NCI-H1694 treated with DMSO at 0.1 percent for 48 hours (cell line): Measurements from ENCODE around the gene CALCOCO1.
A peak's percentile ranks its signal among the peaks of the same experiment; 100 is the strongest.
"Not testable (repeated sequence)": the region's sequence is repeated elsewhere in the genome, so short reads cannot be mapped to it uniquely, and the experiment has no call there.

Experiments
- DNase-seq: peaks from one replicate; lab custom pipeline; 2025; lab: John Stamatoyannopoulos, UW

Gene CALCOCO1

GRCh38 chr12:53727310-53728041, at the start of gene CALCOCO1:
Gene CALCOCO1 (minus strand): TSS chr12:53727452. CDS start chr12:53725242, 2,210 bp downstream.
- DNase-seq: peak; percentile 97

- no peak for DNase-seq
Observed at GRCh38 chr12:53776872-53777271, 49.6 kb upstream of the CALCOCO1 start.

- DNase-seq: no peak
Observed at GRCh38 chr12:53775478-53776145, 48.4 kb upstream of the CALCOCO1 start.

- DNase-seq: no peak
Observed at GRCh38 chr12:53770281-53770680, 43.0 kb upstream of the CALCOCO1 start.

GRCh38 chr12:53768976-53769375, 41.7 kb upstream of the CALCOCO1 start:
- DNase-seq: peak; percentile 19

GRCh38 chr12:53766881-53767280, 39.6 kb upstream of the CALCOCO1 start:
- DNase-seq: no peak

- no peak for DNase-seq
Observed at GRCh38 chr12:53765891-53766290, 38.6 kb upstream of the CALCOCO1 start.

- no peak for DNase-seq
Observed at GRCh38 chr12:53764615-53765014, 37.4 kb upstream of the CALCOCO1 start.

GRCh38 chr12:53762793-53763192, 35.5 kb upstream of the CALCOCO1 start:
- not testable (repeated sequence) for DNase-seq

GRCh38 chr12:53761306-53761705, 34.1 kb upstream of the CALCOCO1 start:
- DNase-seq: no peak

GRCh38 chr12:53759261-53759660, 32.0 kb upstream of the CALCOCO1 start:
- DNase-seq: no peak

- no peak for DNase-seq
Observed at GRCh38 chr12:53758730-53759103, 31.5 kb upstream of the CALCOCO1 start.

GRCh38 chr12:53758081-53758729, 31.0 kb upstream of the CALCOCO1 start:
- no peak for DNase-seq

GRCh38 chr12:53757101-53757770, 30.0 kb upstream of the CALCOCO1 start:
- peak; percentile 61 for DNase-seq

GRCh38 chr12:53756300-53757100, 29.2 kb upstream of the CALCOCO1 start:
- DNase-seq: peak; percentile 17

GRCh38 chr12:53755893-53756292, 28.6 kb upstream of the CALCOCO1 start:
- DNase-seq: no peak

GRCh38 chr12:53755451-53755891, 28.2 kb upstream of the CALCOCO1 start:
- DNase-seq: no peak

- no peak for DNase-seq
Observed at GRCh38 chr12:53754633-53755264, 27.5 kb upstream of the CALCOCO1 start.

- no peak for DNase-seq
Observed at GRCh38 chr12:53754188-53754585, 26.9 kb upstream of the CALCOCO1 start.

- DNase-seq: no peak
Observed at GRCh38 chr12:53752621-53753020, 25.4 kb upstream of the CALCOCO1 start.

GRCh38 chr12:53752192-53752601, 24.9 kb upstream of the CALCOCO1 start:
- no peak for DNase-seq
